Endometrium (tissue), 2 donors: Measurements from ENCODE around the gene PHACTR1.

ENCODE experiments used
- FAIRE-seq: peaks from 2 replicates; lab custom pipeline; 2012; peaks lifted over from hg19 to GRCh38; lab: Jason Lieb, UNC
- donor health status: control.
- donor health status: control.

The PHACTR1 gene

DNA sequence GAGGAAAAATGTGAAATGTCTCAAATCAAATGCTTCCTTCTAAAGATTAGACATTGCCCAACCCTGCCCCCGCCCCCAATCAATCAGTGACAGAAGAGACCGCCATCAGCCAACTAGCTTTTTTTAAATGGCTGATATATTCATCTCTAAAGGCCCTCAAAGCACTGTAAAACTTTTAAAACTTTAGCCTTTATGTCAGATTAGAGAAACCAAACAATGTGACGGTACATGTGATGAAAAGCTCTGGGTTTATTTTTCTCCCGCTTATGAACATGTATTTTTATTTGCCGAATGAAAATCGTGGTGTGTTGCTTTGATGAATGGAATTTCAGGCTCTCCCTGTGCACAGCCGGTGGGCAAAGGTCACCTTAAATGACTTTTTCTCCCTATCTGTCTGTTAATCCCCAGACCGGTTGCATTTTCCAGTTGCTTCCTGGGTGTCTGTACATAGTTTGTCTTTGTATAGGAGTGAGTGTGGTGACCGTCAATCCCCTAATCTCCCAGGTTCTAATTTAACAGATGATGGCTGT lies 573.3 kb downstream of the PHACTR1 start:
- FAIRE-seq = no peak

DNA sequence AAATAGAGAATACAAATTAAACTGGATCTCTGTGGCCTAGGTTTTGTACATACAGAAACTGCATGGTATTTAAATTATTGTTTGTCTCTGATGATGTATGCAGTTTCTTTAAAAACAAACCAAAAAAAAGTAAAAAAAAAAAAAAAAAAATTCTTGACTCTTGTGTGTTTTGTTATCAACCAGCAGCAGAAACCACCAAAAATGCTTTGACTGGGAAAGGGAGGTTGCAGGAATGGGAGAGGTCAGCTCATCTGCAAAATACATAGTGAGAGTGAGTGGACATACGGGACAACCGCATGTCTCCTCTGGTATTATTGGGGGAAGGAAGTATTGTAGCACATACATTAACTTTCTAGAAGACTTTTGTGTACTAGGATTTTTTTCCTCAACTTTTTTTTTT lies 573.8 kb downstream of the PHACTR1 start:
- FAIRE-seq = no peak

DNA sequence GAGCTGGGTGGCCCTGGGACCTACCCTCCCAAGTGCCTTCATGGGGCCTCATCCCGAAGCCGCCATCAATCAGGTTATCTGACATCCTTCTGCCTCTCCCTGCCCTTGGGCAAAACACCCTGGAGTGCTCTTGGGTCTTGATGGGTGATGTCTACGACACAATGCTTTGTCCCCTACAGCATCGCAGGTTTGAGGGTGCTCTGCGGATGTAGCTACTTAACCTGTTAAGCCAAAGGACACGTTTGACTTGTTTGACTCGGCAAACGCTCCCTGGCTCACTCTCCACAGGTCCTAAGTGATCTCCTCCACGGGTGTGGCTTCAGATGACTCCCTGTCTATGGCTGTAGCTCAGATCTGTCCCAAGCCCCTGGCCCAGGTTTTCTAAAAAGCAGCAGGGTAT lies 576.2 kb downstream of the PHACTR1 start:
- no peak for FAIRE-seq

DNA sequence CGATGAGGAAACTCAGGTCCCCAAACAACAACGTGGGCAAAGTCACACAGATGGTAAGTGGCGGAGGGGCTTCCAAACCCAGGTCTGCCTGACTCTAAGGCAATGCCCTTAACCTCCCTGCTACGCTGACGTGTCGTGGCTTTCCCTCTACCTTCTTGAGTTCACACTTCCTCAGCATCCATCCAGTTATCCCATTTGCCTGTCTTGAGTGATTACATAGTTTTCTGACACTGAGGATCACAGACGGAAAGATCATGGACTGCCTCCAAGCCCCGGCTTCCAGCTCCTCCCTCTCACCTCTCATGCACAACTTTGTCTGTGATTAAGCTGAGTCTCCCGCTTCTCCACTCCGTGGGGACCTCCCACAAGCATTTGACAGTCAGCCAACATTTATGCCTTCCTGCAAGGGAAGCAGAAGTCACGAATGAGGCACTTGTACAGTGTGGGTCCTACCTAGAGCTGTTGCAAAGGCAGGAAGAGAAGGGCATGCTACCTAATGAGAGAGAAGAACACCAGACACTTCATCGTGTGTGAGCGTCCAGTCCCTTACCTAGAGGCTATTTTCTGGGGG lies 578.0 kb downstream of the PHACTR1 start:
- no peak for FAIRE-seq

DNA sequence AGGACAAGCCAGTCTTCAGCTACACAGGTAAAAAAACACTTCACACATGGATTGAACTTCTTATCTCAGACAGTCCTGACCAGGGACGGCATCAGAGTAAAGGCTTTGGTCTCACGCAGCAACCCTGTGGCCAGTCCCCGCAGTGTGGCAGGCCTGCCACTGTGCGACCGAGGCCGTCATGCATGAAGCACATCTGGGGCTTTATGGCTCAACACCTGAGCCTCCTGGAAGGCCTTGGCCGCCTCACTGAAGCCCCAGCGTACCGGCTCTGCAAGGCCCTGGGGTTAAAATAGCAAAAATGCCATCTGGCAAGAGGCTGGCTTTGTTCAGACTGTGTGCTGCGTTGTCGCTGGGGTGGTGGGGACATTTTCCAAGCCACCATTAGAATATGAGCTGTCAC lies 579.0 kb downstream of the PHACTR1 start:
- FAIRE-seq = no peak

DNA sequence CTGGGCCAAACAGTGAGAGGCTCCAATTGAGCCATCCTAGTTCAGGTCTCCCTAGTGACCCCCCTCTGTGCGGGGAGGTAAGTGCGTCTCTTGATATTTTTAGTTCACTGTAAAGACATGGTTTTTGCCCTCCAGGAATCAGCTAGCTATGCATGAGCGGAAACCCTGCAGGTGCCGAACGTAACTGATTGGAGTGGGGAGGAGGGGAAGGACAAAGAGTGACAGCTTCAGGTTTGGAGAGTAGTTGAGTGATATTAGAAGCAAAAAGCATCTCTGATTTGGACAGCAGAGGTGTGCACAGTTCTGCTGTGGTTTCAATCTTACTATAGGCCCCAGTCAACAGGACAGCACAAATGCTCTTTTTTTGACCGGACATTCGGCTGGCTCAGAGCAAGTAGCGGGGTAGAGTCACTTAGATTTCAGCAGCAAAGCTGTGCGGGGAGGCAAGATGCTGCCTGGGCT lies 580.0 kb downstream of the PHACTR1 start:
- FAIRE-seq = no peak

DNA sequence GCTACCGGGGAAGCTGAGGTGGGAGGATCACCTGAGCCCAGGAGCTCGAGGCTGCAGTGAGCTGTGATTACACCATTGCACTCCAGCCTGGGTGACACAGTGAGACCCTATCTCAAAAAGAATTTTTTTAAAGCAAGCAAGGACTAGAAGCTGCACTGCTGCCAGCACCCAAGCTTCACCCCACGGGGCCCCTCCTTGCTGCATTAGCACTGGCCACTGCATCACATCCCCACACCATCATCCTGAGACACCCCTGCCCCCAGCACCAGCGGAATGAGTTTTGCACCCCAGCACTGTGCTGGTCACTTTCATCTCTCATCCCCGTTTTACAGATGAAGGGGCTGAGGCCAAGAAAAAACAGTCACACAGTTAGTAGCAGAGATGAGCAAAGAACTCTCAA lies 580.8 kb downstream of the PHACTR1 start:
- FAIRE-seq = no peak

DNA sequence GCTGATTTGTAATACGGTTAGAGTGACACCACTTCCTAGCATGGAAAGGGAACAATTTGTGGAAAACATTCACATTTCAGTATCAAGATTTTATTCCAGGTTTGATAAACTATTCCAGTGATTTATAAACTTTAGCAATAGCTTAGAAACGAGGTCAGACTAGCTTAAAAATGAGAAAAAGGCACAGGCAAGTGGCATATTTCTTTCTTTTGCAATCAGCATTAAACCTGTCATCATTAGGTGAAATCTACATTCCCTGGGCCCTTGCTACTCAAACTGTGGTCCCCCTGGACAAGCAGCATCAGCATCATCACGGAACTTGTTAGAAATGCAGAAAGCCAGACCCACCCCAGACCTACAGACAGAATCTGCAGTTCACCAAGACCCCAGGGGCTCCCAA lies 581.9 kb downstream of the PHACTR1 start:
- FAIRE-seq = no peak

DNA sequence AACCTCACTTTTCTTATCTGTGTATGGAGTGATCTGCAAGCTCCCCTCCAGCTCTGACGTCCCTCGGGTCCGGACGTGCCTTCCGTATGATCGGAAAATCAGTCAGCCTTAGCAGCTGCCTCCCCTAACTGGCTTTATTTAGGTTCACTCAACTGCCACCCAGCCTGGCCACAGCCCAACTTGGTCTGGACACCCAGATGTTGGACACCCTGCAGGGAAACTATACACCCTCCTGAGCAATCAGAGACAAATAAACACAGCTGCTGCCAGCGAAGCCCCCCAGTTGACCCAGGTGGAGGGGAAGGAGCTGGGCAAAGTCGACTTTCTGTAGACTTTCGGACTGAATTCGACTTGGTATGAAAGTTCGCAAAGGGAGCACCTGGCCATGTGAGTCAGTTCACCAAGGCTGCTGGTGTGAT lies 582.8 kb downstream of the PHACTR1 start:
- no peak for FAIRE-seq

DNA sequence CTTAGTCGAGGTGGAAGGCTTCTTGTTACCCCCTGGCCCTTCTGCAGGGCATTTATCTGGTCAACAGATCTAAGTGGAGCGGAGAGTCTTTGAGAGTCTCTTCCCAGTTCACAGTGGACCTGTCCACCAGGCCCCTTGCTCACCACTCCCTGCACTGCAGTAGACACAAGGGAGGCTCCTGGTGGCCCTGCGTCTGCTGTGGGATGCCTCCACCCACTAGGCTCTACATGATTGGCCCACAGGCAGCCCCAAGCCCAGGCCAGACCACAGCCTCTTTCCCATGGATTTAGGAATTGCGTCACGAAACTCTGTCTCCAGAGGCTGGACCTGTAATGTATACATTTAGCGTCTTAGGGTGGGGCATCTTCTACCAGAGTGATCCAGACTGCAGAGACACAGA lies 583.4 kb downstream of the PHACTR1 start:
- FAIRE-seq = no peak

DNA sequence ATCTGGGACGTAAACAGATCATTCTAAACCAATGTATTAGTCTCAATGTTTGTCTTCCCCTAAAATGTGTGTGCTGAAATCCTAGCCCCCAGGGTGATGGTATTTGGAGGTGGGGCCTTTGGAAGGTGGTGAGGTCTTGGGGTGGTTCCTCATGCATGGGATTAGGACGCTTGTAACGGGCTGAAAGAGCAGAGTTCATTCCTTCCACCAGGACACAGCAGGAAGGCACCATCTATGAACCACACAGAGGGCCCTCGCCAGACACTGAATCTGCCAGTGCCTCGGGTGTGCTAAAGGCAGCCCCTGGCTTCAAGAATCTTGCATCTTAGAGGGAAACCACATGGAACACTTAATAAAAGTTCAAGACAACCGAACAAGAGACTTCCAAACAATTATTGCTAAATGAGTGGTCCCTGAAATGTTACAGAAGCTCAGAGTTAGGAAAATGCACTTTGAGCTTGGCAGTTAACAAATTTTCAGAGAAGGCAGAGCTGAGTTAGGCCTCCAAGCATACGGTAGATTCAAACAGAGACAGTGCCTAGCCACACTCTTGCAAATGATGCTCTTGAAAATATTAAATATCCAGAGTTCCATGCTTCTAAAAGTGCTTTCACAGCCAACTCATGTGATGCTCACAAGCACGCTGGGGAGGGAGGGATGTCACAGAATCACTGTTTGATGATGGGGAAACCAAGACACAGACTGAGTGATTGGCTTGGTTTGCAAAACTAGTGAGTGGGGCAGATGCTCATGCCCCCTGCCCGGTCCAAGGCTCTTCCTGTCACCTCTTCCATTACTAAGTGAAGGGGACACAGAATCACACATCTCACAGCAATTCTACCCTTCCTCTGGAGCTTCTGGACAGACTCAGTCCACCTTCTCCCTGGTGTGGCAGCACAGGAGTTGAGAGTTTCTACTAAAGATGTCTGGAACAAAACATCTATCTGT lies 584.4 kb downstream of the PHACTR1 start:
- FAIRE-seq = no peak

DNA sequence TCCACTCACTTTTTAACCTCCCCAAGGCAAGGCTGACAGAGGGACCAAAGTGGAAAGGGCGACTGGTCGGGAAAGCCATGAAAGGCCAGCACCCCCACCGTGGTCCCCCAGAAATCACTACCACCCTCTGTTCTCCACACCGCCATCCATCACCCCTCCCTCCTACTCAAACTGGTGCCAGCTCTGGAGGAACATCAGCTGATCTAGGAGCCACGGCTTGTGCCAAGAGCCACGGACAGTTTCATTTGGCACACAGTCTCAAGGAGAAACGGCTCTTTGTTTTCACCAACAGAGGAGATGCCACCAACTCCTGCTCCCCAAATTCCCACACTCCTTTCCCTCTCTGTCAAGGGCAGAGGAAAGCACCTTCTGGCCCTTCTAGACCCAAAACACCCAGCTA lies 585.7 kb downstream of the PHACTR1 start:
- FAIRE-seq = no peak

DNA sequence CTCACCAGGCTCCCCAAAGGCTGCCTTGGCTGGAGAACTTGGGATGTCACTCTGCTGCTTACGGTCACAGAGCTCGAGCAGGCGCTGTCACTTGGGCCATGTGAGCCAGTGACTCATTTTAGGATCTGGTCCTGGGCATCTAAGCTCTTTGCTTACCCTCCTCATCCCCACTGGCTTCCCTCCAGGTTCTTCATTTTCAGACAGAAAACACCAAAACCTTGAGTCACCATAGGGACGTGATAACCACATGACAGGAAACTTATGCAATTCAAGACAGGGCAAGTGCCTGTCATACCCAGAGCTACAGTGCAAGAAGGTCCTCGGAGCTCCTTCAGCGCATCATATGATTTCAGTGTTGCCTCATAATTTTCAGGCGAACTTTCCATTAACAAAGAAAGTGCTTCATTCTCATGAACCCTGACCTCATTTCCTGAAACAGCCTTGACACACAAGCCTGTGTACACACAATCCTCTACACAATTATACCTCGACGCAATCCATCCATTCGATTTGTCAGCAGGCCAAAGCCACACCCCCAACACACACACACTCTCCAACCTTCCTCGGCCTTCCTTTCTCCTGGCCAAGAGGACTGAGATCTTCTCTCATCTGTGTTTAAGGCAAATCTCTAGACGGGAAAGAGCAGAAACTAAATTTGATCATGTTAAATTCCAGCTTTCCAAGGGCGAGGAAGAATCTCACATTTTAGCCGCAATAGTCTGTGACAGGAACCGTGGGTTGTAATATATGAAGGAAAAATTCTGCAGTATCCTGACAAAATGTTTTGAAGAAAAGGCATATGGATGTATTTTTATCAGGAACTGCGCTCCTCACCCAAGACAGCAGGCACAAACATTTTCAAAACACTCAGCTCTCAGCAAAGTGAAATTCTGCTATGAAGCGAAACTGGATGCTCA lies 586.4 kb downstream of the PHACTR1 start:
- no peak for FAIRE-seq

DNA sequence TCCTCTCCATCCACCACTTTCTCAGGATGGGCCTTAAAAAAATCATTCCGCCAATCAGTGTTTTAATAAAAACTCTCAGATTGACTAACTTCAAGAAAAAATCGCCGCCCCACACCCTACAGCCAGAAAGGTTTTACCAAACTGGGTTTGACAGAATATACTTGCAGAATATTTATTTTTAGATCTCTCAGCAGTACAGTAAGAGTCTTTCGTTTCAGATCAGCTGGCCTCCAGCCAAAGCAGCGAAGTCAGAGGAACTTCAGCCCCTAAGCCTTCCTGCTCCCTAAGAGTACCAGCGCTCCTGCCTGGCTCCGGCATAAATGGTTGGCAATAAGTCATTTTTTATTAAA lies 587.1 kb downstream of the PHACTR1 start:
- FAIRE-seq = no peak

DNA sequence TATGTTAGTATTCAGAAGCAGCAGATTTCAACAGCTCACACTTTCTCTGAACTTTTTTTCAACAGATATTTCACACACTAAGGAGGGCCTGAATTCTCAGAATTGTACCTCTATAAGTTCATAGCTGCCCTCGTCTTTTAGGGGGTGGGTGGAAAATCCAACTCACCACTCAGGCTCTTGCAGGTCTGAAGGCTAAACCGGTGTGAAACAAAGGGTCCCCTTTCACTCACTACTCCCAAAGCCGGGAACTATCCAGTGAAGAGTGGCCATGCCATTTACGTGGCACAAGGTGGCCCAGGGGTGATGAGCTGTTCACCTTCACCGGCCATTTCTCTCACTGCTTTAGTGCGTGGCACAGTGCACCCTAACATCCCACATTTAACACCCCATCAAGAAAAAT lies 587.5 kb downstream of the PHACTR1 start:
- no peak for FAIRE-seq

DNA sequence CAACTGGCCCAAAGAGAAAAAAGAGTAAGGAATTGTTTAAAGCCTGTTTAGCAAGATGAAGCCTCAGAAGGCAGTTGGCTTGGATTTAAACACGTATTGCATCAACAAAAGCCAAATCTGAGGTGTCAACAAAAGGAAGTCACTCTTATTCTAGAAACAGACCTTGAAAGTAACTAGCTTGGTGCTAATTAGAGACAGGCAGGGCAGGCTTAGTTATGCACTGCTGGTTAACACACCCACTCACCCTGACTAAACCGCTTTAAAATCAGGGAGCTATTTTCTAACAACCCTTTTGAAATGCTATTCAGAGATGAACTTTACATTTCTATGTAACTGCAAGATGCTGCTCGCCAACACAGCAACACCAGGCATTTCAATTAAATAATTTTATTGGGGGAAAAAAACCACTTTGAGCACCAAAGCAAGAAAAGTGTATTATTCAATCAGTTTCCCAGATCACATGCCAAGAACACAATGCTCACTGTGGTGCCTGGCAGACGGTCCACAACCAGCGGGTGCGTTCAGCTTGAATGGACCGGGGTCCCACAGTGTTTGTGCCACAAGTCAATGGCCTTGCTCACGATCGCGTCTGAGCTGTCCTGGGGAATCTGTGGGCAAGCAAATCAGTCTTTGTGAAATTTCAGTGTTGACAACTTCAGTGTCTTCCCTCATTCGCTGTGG lies 588.2 kb downstream of the PHACTR1 start:
- FAIRE-seq = no peak

DNA sequence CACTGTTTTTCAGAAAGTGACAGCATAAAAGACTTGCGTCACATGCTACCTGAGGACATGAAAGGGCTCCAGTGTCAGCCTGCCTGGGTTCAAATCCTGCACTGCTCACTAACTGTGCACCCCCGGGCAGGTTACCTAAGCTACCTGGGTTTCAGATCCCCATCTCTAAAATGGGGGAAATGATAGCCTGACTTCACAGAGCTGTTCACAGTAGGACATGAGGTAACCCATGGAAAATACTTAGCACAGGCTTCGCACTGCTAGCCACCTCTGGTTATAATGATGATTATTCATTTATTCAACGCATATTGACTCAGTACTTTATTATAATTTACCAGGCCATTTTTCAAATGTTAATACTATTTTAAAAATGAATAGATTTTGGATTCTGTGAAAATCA lies 588.7 kb downstream of the PHACTR1 start:
- no peak for FAIRE-seq

DNA sequence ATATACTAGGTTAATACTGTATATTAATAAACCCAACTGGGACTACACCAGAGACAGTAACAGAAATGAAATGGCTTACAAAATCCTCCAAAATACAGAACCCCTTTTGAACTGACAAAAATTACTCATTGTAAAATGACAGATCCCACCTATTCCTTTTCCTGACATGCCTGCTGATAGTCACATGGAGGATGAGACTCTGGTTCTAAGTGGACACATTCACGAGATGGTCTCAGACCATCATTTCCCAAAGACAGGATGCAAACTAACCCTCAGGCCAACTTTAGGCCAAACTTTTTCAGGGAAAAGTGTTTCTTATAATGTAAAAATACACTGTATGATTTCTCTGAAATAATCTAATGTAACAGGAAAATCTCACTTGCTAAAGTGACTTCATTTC lies 589.2 kb downstream of the PHACTR1 start:
- FAIRE-seq = no peak

DNA sequence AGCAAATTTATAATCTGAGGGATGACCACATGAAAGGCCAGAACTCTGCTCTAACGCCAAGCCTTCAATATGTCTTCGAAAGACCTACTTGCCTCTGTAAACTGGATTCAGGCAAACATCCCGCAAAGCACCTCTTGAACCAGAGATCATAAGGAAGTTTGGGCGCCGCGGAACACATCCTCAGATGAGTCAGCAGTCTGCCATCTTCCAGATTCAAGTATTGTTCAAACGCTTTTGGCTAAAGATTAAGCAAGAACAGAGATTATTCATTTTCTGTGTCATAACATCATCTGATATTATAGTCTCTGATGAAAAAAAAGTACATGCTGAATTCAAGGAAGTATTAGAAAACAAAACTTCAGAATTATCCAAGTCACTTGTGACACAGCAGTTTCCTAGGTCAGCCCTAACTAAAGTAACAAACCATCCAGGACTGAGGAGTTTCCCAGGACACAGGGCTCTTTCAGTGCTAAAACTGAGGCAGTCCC lies 591.0 kb downstream of the PHACTR1 start:
- no peak for FAIRE-seq

DNA sequence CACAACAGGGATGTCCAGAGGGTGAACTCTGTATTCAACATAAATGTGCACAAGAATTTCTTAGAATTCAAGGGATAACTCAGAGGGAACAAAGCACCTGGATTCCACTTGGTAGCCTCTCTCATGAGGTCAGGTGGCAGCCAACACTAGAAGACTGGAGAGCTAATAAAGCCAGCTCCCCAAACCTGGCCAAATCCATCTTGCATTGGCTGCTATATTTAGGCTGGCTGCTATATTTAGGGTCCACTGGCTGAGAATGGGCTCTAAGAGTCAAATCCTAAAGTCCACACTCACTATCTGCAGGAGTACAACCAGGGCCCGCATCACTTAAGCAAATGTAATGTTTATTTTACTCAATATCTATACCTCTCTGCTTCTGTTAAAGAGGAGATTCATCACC lies 591.8 kb downstream of the PHACTR1 start:
- no peak for FAIRE-seq

DNA sequence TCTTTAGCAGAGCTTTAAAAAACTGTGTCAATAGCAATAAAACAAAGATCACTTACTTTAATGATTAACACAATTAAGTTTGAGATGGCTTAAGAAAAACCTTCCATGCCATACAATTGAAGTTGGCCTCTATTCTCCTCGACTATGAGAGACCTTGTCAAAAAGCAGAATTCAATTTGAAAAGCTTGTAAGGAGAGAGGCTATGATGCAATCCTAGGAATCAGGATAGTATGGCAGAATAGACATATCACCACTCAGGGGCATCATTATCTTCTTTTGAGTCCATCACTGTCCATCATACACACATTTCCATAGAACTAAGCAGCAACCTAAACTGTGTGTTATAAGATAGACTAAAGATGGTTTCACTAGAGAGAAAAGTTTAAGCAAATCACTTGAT lies 594.6 kb downstream of the PHACTR1 start:
- FAIRE-seq = no peak

DNA sequence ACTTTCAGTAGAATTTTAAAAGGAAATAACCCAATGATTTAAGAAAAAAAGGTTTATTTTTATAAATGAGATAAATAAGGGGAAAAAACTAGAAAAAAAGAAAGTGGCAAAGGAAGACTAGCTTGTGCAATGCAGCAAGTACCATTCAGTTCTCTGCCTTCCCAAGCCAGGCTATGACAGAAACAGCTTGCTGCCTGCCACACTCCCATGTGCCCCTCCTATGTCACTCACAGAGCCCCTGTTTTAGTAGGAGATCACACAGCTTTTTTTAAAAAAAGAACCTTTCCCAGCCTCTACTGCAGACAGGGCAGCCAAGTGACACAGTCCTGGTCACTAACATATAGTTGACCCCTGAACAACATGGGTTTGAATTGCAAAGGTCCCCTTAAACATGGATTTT lies 598.2 kb downstream of the PHACTR1 start:
- FAIRE-seq = no peak
